Testis (tissue), 2 donors: ENCODE measurements around the gene BLTP2.

Experiments used
- CTCF ChIP-seq, 3 experiments: fragments of 450-650 bp in 2 of 3; fragments of 200-600 bp in 1 of 3; sonication (generic) in 1 of 3; IDR thresholded peaks; one replicate each; pipeline ENCODE4 v1.5.1; 2016 to 2019; ENCODE audit warnings: antibody characterized with exemption in 3 of 3, mild to moderate bottlenecking in 2 of 3, moderate library complexity in 1 of 3
- POLR2A ChIP-seq: fragments of 450-650 bp; IDR thresholded peaks from one replicate; pipeline ENCODE4 v1.6.1; 2017; ENCODE audit warnings: antibody characterized with exemption, mild to moderate bottlenecking, moderate library complexity

DNA sequence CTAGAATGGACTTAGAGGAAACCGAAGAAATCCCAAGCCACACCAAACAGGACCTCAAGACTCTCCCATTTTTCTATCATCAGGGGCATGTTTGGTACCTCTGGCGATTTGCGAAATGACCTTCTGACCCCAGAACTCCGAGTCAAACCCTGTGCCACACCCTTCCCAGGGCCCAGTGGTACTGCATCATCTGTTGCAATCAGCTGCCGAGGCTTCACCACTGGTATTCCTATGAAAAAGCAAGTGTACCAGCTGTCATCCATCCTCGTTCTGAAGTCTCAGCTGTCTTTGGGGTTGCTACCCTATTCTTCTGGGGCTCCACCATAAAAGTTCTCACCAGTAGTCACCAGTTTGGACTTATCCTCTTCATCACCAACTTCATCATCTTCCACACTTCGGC lies 28.7 kb downstream of the BLTP2 start:
- TF ChIP-seq CTCF (IDR thresholded peaks at IDR 0.05): no peak
- no peak for TF ChIP-seq POLR2A
